ENCODE data around the gene FRMD1.

DNA sequence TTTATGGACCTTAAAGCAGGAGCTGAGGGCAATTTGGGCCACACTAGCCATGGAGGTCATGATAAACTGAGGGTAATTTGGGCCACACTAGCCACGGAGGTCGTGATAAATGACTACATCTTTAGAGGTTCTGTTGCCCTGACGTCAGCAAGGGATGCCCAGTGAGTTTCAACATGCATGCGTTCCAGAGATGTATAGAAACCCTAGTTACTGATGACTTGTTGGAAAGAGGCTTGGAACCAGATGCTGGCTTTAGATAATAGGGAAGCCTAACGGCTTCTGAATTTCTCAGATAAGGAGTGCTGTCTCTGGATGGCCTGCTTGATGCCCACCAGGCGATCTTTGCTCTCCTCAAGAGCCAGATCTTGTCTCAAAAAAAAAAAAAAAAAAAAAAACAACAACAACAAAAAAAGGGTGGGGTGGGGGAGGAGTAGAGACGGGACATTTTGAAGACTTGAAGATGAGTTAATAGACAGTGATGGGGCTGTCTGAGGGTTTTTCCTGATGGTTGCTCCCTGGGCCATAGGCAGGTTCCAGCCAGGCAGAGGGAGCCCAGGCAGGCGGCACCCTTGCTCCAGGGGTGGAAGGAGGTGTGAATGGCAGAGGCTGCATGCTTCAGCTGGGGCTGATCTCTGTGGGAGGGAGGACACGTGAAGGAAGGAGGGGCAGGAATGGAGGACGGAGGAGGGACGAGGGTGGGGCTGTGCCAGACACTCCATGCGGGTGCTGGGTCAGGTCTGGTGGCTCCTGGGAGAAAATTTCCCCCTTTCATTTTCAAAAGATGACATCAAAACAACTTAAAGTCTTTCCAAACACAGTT, 27.0 kb upstream of the FRMD1 start:
- TF ChIP-seq POLR2A (IDR thresholded peaks at IDR 0.05), result no peak
- TF ChIP-seq, protein P1, sequence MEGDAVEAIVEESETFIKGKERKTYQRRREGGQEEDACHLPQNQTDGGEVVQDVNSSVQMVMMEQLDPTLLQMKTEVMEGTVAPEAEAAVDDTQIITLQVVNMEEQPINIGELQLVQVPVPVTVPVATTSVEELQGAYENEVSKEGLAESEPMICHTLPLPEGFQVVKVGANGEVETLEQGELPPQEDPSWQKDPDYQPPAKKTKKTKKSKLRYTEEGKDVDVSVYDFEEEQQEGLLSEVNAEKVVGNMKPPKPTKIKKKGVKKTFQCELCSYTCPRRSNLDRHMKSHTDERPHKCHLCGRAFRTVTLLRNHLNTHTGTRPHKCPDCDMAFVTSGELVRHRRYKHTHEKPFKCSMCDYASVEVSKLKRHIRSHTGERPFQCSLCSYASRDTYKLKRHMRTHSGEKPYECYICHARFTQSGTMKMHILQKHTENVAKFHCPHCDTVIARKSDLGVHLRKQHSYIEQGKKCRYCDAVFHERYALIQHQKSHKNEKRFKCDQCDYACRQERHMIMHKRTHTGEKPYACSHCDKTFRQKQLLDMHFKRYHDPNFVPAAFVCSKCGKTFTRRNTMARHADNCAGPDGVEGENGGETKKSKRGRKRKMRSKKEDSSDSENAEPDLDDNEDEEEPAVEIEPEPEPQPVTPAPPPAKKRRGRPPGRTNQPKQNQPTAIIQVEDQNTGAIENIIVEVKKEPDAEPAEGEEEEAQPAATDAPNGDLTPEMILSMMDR (IDR thresholded peaks at IDR 0.05), result no peak

Data from right lobe of liver (tissue), 4 donors.